GM19035 (cell line): ENCODE measurements around the gene UNG.

Source experiments
- ATAC-seq: cut with Tn5 transposase; IDR thresholded peaks from one replicate; pipeline ENCODE4 v1.9.1; 2021; ENCODE audit not compliant: unreplicated experiment

The UNG gene

DNA sequence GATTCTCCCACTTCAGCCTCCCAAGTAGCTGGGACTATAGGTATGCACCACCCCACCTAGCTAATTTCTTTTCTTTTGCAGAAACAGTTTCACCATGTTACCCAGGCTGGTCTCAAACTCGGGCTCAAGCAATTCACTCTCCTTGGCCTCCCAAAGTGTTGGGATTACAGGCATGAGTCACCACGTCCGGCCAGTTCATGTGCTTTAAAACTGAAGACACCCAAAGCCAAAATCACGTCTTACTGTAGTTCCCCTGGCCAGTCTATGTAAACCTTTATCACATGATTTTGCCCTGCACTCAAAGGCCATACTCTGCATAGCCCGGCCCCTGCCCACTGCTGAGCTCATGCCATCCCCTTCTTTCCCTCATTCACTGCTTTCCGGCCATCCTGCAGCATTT lies 8.6 kb upstream of the UNG start:
- ATAC-seq = no peak

DNA sequence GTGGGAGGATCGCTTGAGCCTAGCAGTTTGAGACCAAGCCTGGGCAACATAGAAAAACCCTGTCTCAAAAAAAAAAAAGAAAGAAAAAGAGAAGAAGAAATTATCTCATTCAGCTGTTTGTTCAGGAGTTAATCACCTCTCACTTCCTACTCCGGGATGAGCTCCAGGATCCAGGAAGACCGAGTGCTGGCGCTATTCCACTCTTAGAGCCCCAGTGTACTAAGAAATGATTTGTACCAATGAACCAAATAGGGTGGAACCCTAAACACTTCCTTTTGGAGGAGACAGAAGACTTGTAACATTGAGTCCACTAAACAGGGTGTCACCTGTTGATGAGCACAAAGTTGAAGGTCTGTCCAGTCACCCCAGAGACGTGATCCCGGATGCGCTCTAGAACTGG lies 7.7 kb upstream of the UNG start:
- ATAC-seq = no peak

DNA sequence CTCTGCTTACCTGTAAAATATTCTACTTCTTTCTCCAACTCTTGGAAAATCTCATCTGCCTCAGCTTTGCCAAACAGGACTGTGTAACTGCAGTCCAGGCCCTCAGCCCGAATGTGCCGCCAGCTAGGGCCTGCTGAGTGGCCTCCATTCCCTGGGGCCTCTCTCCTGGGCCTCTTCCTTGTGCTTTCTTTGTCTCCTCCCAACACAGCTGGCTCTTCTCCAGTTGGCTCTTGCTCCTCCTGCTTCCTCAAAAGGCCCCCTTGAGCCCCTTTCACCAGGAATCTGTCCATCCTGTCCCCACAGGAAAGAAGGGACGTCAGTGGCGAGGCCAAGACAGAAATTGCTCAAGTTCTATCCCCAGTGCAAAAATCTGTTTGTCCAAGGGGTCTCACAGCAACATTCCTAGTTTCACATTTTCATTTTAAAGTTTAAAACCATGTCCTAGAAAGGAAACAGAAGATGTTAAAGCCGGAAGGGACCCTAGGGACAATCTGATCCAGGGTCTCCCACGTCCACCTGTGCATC lies 4.8 kb upstream of the UNG start:
- ATAC-seq = no peak

- ATAC-seq = peak; percentile 54
Observed at GRCh38 chr12:109093022-109093918, 4.1 kb upstream of the UNG start, which contains the start of gene ALKBH2. ALKBH2 (minus strand) TSS chr12:109093472; CDS start chr12:109092786, 686 bp downstream.

GRCh38 chr12:109097140-109097434 lies 310 bp upstream of the UNG start:
- ATAC-seq = no peak

GRCh38 chr12:109098183-109098604 lies 797 bp downstream of the UNG start:
- ATAC-seq = peak; percentile 35

DNA sequence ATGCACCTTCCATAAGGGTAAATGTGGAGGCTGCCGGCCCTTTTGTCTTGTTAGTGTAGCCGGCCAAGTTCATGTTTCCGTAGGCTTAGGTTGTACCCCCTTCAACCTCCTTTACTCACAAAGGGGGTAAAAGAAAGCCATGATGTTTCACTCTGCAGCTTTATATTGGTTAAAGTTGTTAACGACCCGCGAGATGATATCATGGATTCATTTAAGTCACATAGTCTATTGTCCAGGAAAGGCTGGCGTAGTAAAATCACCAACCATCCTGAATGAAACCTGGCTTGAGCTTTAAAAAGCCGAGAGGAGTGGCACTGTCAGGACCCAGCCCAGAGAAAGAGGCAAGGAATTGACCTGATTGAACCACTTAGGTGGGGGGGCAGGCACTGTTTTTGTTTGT lies 1.3 kb downstream of the UNG start:
- ATAC-seq = no peak

DNA sequence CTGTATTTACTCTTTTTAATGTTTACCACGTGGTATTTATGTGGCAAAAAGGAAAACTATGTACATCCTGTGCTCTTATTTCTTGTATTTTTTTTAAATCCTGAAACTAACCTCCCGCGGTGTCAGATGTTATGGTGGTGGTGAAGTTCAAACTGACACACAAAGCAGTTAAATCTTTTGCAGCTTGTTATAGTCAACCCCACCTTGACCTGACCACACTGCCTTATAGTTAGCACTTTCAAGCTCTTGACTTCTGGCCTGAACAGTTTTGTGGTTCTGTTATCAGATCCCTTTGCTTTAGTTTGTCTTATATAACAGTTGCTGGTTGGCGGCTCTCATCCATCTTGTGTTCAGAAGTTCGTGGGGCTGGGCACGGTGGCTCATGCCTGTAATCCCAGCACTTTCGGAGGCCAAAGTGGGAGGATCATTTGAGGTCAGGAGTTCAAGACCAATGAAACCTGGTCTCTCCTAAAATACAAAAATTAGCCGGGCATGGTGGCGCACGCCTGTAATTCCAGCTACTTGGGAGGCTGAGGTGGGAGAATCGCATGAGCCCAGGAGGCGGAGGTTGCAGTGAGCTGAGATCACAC lies 2.1 kb downstream of the UNG start:
- no peak for ATAC-seq

DNA sequence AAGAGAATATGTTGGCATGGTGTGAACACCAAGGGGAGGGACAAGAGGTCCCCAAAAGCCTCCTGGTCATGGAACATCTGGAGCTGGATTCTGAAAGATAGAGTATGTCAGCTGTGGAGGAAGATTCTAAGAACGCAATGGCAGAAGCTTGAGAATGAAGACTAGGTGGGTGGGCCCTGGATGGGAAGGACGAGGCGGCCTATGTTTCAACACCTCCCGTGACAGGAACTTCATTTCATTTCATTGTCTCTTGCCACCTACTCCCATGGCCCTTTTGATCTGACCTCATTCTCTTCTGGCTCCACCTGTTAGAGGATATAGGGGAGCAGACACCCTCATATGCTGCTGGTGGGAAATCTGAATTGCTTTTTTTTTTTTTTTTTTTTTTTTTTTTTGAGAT lies 3.3 kb downstream of the UNG start:
- ATAC-seq = no peak

- ATAC-seq = no peak
Observed at GRCh38 chr12:109102491-109102890, 5.1 kb downstream of the UNG start.

- no peak for ATAC-seq
Observed at GRCh38 chr12:109105176-109105575, 7.8 kb downstream of the UNG start.

- no peak for ATAC-seq
Observed at GRCh38 chr12:109109746-109110350, 12.5 kb downstream of the UNG start.

GRCh38 chr12:109110988-109111495 lies 13.6 kb downstream of the UNG start:
- ATAC-seq = no peak

DNA sequence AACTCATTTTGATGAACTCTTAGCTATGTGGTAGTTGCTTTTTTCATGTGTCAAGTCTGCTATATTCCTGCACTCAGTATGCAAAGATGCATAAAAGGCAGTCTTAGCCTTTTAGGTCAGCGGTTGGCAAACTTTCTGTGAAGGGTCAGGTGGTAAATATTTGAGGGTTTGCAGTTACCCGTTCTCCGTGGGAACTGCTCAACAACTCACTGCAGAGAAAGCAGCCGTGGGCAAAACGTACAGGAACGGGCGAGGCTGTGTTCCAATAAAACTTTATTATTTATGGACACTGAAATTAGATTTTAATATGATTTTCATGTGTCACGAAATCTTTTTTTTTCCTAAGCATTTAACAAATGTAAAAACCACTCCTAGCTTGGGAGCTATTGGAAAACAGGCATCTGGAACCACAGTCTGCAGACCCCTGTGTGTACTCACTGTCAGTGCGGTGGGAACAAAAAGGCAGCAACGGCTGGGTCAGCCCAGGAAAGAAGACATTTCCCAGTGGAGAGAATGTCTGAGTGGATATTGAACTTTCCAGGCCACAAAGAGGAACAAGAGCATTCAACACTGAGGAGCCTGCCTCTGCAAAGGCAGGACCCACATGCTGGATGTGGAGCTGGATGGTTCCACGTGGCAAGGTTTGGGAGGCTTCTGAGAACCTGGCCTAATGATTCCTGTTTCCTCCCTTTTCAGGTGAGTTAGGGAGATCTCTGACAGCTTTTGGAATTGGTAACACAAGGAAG lies 15.5 kb downstream of the UNG start:
- no peak for ATAC-seq

DNA sequence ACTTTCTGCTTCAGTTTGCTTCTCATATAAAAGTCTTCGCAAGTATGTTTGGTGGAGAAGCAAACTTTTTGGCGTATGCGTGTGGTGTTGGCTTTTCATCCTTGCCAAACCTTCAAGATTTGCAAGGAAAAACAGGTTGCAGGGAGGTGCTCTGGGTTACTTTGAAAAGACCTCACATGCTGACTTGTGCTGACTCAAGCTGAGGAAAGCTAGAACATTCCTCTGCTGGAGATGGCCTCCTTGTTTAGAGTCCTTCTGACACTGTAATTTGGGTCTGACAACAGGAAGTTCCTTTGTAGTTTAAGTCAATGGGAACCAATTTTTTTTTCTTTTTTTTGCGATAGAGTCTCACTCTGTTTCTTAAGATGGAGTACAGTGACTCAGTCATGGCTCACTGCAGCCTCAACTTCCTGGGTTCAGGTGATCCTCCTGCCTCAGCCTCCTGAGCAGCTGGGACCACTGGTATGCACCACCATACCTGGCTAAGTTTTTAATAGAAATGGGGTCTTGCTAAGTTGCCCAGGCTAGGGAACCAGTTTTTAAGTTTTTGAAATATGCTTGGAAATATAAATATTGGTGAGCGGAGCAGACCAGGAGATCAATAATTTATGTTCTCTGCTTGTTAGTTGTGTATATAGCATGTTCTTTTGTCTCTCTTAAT lies 16.4 kb downstream of the UNG start:
- no peak for ATAC-seq

DNA sequence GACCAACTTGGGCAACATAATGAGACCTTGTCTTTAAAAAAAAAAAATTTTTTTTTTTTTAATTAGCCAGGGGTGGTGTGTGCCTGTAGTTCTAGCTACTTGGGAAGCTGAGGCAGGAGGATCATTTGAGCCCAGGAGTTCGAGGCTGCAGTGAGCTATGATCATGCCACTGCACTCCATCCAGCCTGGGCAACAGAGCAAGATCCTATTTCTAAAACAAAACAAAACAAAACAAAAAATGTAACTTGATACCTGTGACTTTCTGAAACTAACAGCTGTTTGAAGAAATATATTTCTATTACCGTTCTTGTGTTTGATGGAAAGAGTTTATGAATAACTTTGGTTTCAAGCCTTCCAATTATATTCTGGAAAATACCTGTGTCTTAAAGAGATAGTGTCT lies 17.2 kb downstream of the UNG start:
- ATAC-seq = no peak

DNA sequence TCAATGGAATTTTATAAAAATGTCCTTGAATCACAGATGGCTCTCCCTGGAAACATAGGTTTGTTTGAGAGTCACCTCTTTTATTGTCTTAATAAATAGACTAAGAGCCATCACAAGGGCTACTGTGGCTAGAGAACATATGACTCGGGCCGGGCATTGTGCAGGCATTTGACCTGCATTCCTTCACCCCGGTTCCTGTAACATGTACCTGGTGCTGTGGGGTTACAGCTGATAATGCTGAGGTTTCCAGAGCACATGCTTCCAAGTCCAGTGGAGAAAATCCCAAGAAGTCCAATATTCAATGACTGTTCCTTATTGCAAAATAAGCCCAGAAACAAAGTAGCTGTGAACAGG lies 18.0 kb downstream of the UNG start:
- no peak for ATAC-seq

GRCh38 chr12:109115758-109116610 lies 18.6 kb downstream of the UNG start, which contains the start of gene ACACB:
ACACB (plus strand) TSS chr12:109116587; CDS start chr12:109139406, 22,819 bp downstream.
- ATAC-seq = no peak

- no peak for ATAC-seq
Observed at GRCh38 chr12:109116611-109116949, 19.2 kb downstream of the UNG start.

- no peak for ATAC-seq
Observed at GRCh38 chr12:109120095-109120494, 22.7 kb downstream of the UNG start.
